Vagina (tissue), 2 donors: ENCODE measurements around the gene TRIM39.

ENCODE experiments used
- POLR2A ChIP-seq, 2 donors: fragments of 450-650 bp; IDR thresholded peaks; one replicate each; pipeline ENCODE4 v1.6.1; 2017; ENCODE audit warnings: antibody characterized with exemption in 2 of 2, mild to moderate bottlenecking in 2 of 2, moderate library complexity in 2 of 2
- POLR2AphosphoS5 ChIP-seq, 2 donors: sonication (generic); formaldehyde crosslinking; IDR thresholded peaks; one replicate each; pipeline ENCODE4 v1.9.0; 2017; ENCODE audit warnings: antibody characterized with exemption in 2 of 2, mild to moderate bottlenecking in 2 of 2, low read depth in 1 of 2; ENCODE audit not compliant: insufficient read depth in 1 of 2
- TF ChIP-seq, protein P1 (sequence below), 3 experiments: fragments of 450-650 bp in 2 of 3; fragments of 200-600 bp in 1 of 3; sonication (generic) in 1 of 3; IDR thresholded peaks; one replicate each; pipeline ENCODE4 v1.5.1; 2017 to 2019; ENCODE audit warnings: antibody characterized with exemption in 3 of 3, mild to moderate bottlenecking in 2 of 3, moderate library complexity in 2 of 3

DNA sequence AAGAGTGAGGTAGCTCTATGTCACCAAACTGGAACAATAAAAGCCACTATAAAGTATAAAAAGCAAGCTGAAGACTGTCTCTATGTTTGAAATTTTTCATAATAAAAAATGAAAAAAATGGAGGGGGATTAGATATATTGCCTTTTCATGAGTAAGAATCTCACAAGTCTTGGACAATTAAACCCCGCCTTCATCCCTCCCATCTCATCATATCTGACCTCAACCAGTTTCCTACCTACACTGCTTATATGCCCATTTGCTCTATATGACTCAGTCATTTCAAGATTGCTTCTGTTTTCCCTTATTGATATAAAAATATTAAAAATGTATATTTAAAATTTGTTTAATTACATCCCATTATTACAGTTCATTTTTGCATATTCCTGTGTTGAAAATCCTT is 2.9 kb upstream of the TRIM39 start:
- TF ChIP-seq POLR2A (IDR thresholded peaks at IDR 0.05) = no peak
- TF ChIP-seq POLR2AphosphoS5 (IDR thresholded peaks at IDR 0.05; ENCODE audit: insufficient read depth in 1 of 2, low read depth in 1 of 2) = no peak
- TF ChIP-seq, protein P1, sequence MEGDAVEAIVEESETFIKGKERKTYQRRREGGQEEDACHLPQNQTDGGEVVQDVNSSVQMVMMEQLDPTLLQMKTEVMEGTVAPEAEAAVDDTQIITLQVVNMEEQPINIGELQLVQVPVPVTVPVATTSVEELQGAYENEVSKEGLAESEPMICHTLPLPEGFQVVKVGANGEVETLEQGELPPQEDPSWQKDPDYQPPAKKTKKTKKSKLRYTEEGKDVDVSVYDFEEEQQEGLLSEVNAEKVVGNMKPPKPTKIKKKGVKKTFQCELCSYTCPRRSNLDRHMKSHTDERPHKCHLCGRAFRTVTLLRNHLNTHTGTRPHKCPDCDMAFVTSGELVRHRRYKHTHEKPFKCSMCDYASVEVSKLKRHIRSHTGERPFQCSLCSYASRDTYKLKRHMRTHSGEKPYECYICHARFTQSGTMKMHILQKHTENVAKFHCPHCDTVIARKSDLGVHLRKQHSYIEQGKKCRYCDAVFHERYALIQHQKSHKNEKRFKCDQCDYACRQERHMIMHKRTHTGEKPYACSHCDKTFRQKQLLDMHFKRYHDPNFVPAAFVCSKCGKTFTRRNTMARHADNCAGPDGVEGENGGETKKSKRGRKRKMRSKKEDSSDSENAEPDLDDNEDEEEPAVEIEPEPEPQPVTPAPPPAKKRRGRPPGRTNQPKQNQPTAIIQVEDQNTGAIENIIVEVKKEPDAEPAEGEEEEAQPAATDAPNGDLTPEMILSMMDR (IDR thresholded peaks at IDR 0.05) = no peak
